ENCODE results near the gene GPC6.

The GPC6 gene

GRCh38 chr13:94175076-94175475 is 948.5 kb downstream of the GPC6 start:
- H3K4me3 ChIP-seq (ENCODE audit: control insufficient read depth, low read depth, low read length) = no peak overlapping the region
- DNase-seq (ENCODE audit: low read depth) = no peak
- no peak for TF ChIP-seq CTCF (IDR thresholded peaks at IDR 0.05; ENCODE audit: control insufficient read depth, insufficient read depth, low read depth, low read length, missing control alignments)

DNA sequence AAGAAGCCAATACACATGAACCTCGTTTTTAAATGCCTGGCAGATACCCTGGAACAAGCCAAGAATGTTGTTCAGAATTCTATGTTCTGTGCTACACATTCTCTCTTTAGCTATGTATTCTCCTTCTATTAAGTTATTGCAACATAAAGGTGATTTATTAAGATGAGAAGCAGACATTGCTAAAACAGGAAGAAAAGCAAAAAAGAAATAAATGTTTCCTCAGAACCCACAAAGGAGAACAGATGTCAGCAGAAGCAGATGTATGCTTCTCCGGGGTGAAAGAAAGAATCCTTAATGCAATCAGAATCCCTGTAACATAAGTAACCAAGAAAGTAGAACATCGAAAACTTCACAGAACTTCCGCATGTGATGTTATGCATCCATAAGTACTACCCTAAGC is 950.0 kb downstream of the GPC6 start:
- no peak for DNase-seq (ENCODE audit: low read depth)
- no peak for TF ChIP-seq CTCF (IDR thresholded peaks at IDR 0.05; ENCODE audit: control insufficient read depth, insufficient read depth, low read depth, low read length, missing control alignments)
- H3K4me3 ChIP-seq (ENCODE audit: control insufficient read depth, low read depth, low read length) = no peak overlapping the region

DNA sequence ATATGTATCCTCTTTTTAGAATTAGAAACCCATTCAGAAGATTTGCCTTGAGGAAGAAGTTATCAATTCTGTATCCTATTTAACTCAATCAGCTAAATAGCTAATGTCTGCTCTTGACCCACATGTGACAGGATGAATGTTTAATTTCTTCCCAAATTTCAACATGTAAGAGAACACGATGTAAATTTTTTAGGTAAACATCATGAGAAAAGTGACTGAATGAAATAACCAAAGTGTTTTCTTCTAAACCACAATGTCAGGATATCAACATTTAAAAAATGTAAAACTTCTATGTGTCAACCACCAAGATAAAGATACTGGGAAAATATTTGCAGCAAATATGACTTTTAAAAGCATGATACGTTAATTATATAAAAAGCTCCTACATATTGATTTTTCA is 950.4 kb downstream of the GPC6 start:
- H3K4me3 ChIP-seq (ENCODE audit: control insufficient read depth, low read depth, low read length) = no peak overlapping the region
- TF ChIP-seq CTCF (IDR thresholded peaks at IDR 0.05; ENCODE audit: control insufficient read depth, insufficient read depth, low read depth, low read length, missing control alignments) = no peak
- DNase-seq (ENCODE audit: low read depth) = no peak

GRCh38 chr13:94178625-94179244 is 952.1 kb downstream of the GPC6 start:
- no peak for DNase-seq (ENCODE audit: low read depth)
- H3K4me3 ChIP-seq (ENCODE audit: control insufficient read depth, low read depth, low read length) = no peak overlapping the region
- no peak for TF ChIP-seq CTCF (IDR thresholded peaks at IDR 0.05; ENCODE audit: control insufficient read depth, insufficient read depth, low read depth, low read length, missing control alignments)

GRCh38 chr13:94181461-94182107 is 955.0 kb downstream of the GPC6 start:
- no peak overlapping the region for H3K4me3 ChIP-seq (ENCODE audit: control insufficient read depth, low read depth, low read length)
- TF ChIP-seq CTCF (IDR thresholded peaks at IDR 0.05; ENCODE audit: control insufficient read depth, insufficient read depth, low read depth, low read length, missing control alignments) = no peak
- no peak for DNase-seq (ENCODE audit: low read depth)

DNA sequence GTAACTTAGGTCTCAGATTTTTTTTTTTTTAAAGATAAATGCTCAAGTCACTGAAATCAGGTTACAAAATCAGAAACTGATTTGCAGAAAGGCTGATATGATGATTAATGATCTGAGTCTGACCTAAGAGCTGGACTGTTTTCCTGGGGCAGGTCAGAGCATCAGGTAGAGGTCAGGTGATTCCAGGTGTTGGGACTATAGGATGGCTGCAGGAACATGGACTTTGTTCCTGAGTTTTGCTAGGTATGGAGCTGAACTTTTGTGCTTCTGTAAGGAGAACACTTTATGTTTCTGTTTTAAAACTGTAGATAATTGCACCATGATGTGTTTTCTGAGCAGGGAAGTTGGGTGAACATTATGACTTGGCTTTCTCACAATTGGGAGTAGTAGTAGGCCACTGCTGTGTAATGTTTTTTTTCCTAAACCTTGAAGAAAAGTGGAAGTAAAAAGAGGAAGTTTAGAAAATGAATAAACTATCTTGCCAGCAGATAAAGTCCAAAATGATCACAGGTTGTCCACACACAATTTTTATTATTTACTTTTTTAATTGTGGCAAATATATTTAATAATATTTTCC is 955.7 kb downstream of the GPC6 start:
- TF ChIP-seq CTCF (IDR thresholded peaks at IDR 0.05; ENCODE audit: control insufficient read depth, insufficient read depth, low read depth, low read length, missing control alignments) = no peak
- DNase-seq (ENCODE audit: low read depth) = no peak
- no peak overlapping the region for H3K4me3 ChIP-seq (ENCODE audit: control insufficient read depth, low read depth, low read length)
